ENCODE measurements around the gene RRP7A.

Gene RRP7A

DNA sequence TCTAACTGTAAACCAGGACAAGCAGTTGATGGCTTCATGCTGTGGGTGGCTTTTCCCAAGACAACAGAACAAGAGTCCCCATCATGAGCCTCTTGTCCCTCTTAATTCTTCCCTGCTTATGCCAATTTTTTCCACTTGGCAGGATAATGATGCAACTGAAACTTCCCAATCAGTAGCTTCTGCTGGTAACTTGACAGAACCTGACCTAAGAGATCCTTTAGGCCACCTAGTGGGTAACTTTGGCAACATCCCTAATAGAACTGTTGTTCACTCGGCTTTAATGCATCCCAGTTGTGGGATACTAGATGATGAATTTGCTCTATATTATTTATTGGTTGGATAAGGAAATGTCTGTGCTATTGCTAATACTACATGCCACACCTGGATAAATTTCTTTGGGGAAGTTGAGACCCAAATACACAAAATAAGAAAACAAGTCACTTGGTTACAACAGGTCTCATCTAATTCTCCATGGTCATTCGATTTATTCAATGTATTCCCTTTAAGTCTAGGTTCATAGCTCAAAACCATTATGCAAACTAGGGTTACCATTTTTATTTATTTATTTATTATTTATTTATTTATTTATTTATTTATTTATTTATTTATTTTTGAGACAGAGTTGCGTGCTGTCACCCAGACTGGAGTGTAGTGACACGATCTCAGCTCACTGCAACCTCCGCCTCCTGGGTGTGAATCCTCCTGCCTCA, 46.0 kb downstream of the RRP7A start:
- H3K4me1 ChIP-seq (ENCODE audit: control insufficient read depth, insufficient read depth, low read length), result no peaks in the 10 kb centered on the region
- H3K4me3 ChIP-seq (ENCODE audit: insufficient read depth, low read depth, low read length), result no peak overlapping the region
- H3K27me3 ChIP-seq (ENCODE audit: control insufficient read depth, insufficient read depth, low read length, poor library complexity, severe bottlenecking), result no peaks in the 10 kb centered on the region
- no peaks in the 10 kb centered on the region for H3K9me3 ChIP-seq (ENCODE audit: control insufficient read depth, low read length)
- H3K27ac ChIP-seq (ENCODE audit: insufficient read depth, low read depth, low read length, poor library complexity, severe bottlenecking), result no peak overlapping the region
- no peaks in the 10 kb centered on the region for H3K36me3 ChIP-seq (ENCODE audit: control insufficient read depth, insufficient read depth, low read length)
- WGBS, 2 experiments, result 76 to 82% methylated on average over 5 of the region's 5 CpGs

GRCh38 chr22:42472671-42473070, 46.9 kb downstream of the RRP7A start:
- H3K27ac ChIP-seq (ENCODE audit: insufficient read depth, low read depth, low read length, poor library complexity, severe bottlenecking), result no peak overlapping the region
- no peaks in the 10 kb centered on the region for H3K36me3 ChIP-seq (ENCODE audit: control insufficient read depth, insufficient read depth, low read length)
- no peaks in the 10 kb centered on the region for H3K27me3 ChIP-seq (ENCODE audit: control insufficient read depth, insufficient read depth, low read length, poor library complexity, severe bottlenecking)
- no peak overlapping the region for H3K4me3 ChIP-seq (ENCODE audit: insufficient read depth, low read depth, low read length)
- H3K9me3 ChIP-seq (ENCODE audit: control insufficient read depth, low read length), result no peaks in the 10 kb centered on the region
- WGBS, 2 experiments, result 94 to 98% methylated on average over 8 of the region's 8 CpGs
- no peaks in the 10 kb centered on the region for H3K4me1 ChIP-seq (ENCODE audit: control insufficient read depth, insufficient read depth, low read length)

- whole genome bisulfite sequencing, 2 experiments, result 85 to 100% methylated on average over 1 of the region's 1 CpG
- Histone ChIP-seq H3K27me3 (ENCODE audit: control insufficient read depth, insufficient read depth, low read length, poor library complexity, severe bottlenecking) (no peaks in the 10 kb centered on the region), H3K36me3 (ENCODE audit: control insufficient read depth, insufficient read depth, low read length) (no peaks in the 10 kb centered on the region), H3K9me3 (ENCODE audit: control insufficient read depth, low read length) (no peaks in the 10 kb centered on the region), H3K4me1 (ENCODE audit: control insufficient read depth, insufficient read depth, low read length) (no peaks in the 10 kb centered on the region), H3K4me3 (ENCODE audit: insufficient read depth, low read depth, low read length) (no peak overlapping the region), H3K27ac (ENCODE audit: insufficient read depth, low read depth, low read length, poor library complexity, severe bottlenecking) (no peak overlapping the region)
These were observed 48.2 kb downstream of the RRP7A start for GRCh38 chr22:42471441-42471840.

GRCh38 chr22:42470366-42471082, 49.1 kb downstream of the RRP7A start:
- Histone ChIP-seq H3K27ac (ENCODE audit: insufficient read depth, low read depth, low read length, poor library complexity, severe bottlenecking) (no peak overlapping the region), H3K4me3 (ENCODE audit: insufficient read depth, low read depth, low read length) (no peak overlapping the region), H3K4me1 (ENCODE audit: control insufficient read depth, insufficient read depth, low read length) (no peaks in the 10 kb centered on the region), H3K9me3 (ENCODE audit: control insufficient read depth, low read length) (no peaks in the 10 kb centered on the region), H3K36me3 (ENCODE audit: control insufficient read depth, insufficient read depth, low read length) (no peaks in the 10 kb centered on the region), H3K27me3 (ENCODE audit: control insufficient read depth, insufficient read depth, low read length, poor library complexity, severe bottlenecking) (no peaks in the 10 kb centered on the region)
- WGBS, 2 experiments, result 89 to 90% methylated on average over 4 of the region's 4 CpGs

GRCh38 chr22:42468841-42469240, 50.8 kb downstream of the RRP7A start:
- Histone ChIP-seq H3K36me3 (ENCODE audit: control insufficient read depth, insufficient read depth, low read length) (no peaks in the 10 kb centered on the region), H3K27ac (ENCODE audit: insufficient read depth, low read depth, low read length, poor library complexity, severe bottlenecking) (no peak overlapping the region), H3K4me1 (ENCODE audit: control insufficient read depth, insufficient read depth, low read length) (no peaks in the 10 kb centered on the region), H3K4me3 (ENCODE audit: insufficient read depth, low read depth, low read length) (no peak overlapping the region), H3K27me3 (ENCODE audit: control insufficient read depth, insufficient read depth, low read length, poor library complexity, severe bottlenecking) (no peaks in the 10 kb centered on the region), H3K9me3 (ENCODE audit: control insufficient read depth, low read length) (no peaks in the 10 kb centered on the region)
- 83 to 95% methylated on average over 2 of the region's 2 CpGs for WGBS, 2 experiments

- Histone ChIP-seq H3K27ac (ENCODE audit: insufficient read depth, low read depth, low read length, poor library complexity, severe bottlenecking) (no peak overlapping the region), H3K4me1 (ENCODE audit: control insufficient read depth, insufficient read depth, low read length) (no peaks in the 10 kb centered on the region), H3K9me3 (ENCODE audit: control insufficient read depth, low read length) (no peaks in the 10 kb centered on the region), H3K4me3 (ENCODE audit: insufficient read depth, low read depth, low read length) (no peak overlapping the region), H3K36me3 (ENCODE audit: control insufficient read depth, insufficient read depth, low read length) (no peaks in the 10 kb centered on the region), H3K27me3 (ENCODE audit: control insufficient read depth, insufficient read depth, low read length, poor library complexity, severe bottlenecking) (no peaks in the 10 kb centered on the region)
- whole genome bisulfite sequencing, 2 experiments, result 6 to 14% methylated on average over 1 of the region's 1 CpG
These were observed 57.6 kb downstream of the RRP7A start for GRCh38 chr22:42462016-42462415.

DNA sequence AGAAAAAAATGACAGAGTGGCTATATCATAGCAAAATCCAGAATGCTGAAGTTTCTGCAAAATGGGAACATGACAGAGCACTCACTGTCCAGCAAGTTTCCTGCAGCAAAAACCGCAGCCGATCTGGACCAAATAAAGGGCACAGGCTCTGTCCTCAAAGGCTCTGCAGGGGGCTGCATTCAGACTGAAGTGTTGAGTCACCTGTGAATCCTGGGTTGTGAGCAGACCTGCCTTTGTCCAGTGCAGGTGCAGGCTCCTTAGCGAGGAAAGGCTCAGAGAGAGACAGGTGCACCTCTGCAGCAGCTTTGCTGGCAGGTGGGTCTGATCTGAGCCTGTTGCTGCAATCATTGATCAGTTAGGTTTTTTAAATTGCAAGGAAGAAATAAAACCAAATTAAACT, 58.1 kb downstream of the RRP7A start:
- Histone ChIP-seq H3K4me1 (ENCODE audit: control insufficient read depth, insufficient read depth, low read length) (no peaks in the 10 kb centered on the region), H3K4me3 (ENCODE audit: insufficient read depth, low read depth, low read length) (no peak overlapping the region), H3K27ac (ENCODE audit: insufficient read depth, low read depth, low read length, poor library complexity, severe bottlenecking) (no peak overlapping the region), H3K9me3 (ENCODE audit: control insufficient read depth, low read length) (no peaks in the 10 kb centered on the region), H3K27me3 (ENCODE audit: control insufficient read depth, insufficient read depth, low read length, poor library complexity, severe bottlenecking) (no peaks in the 10 kb centered on the region), H3K36me3 (ENCODE audit: control insufficient read depth, insufficient read depth, low read length) (no peaks in the 10 kb centered on the region)
- 23 to 25% methylated on average over 3 of the region's 3 CpGs for WGBS, 2 experiments

Data from ectodermal cell (in vitro differentiated cells).